Endometrium (tissue), 2 donors: Measurements from ENCODE around the gene OR9A2.
A peak's percentile ranks its signal among the peaks of the same experiment; 100 is the strongest.
"Not testable (repeated sequence)": the region's sequence is repeated elsewhere in the genome, so short reads cannot be mapped to it uniquely, and the experiment has no call there.

Source experiments
- FAIRE-seq: peaks from 2 replicates; lab custom pipeline; 2012; peaks lifted over from hg19 to GRCh38; lab: Jason Lieb, UNC
- donor health status: control.
- donor health status: control.

OR9A2 gene

GRCh38 chr7:143016996-143017395 lies 9.9 kb downstream of the OR9A2 start:
- no peak for FAIRE-seq

DNA sequence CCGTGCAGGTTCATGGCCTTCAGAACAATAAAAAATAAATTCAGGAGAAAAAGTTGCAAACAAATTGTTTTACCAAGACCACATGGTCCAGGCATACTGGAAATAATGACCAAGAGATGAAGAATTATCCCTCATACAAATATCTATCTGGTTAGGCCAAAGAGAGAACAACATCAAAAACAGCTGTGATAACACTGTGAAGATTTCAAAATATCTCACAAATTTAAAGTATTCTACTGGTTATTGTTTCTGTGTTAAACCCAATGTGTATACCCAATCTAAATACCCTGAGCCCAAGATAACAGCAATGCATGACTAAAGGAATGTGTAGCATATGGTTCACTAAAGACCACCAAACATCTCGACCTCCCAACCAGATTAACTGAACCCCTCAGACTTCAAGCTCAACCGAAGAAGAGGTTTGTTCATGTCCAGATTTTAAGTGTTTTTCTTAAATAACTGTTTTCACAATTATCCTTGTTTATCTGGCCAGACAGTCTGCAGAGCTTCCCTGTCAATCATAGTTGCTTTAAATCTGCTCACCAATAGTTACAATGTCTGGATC lies 10.9 kb downstream of the OR9A2 start:
- FAIRE-seq, result no peak

DNA sequence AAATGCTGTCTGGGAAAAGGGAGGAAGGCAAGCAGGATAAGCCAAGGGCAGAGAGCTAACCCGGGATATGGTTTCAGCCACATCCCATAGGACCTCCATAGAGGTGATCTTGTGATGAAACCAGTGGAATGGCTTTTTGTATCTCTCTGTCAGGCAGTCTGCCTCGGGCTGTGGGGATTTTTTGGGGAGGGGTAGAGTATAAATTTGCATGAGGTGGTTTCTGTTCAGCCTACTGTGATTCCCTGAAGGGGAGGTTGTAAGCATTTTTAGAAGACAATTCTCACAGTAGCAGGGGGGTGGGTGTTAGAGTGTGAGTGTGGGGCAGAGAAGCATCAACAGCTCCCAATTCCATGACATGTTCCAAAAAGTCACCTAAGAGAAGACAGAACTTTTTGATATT lies 11.8 kb downstream of the OR9A2 start:
- FAIRE-seq, result no peak

GRCh38 chr7:143013893-143014292 lies 13.0 kb downstream of the OR9A2 start:
- FAIRE-seq, result no peak

DNA sequence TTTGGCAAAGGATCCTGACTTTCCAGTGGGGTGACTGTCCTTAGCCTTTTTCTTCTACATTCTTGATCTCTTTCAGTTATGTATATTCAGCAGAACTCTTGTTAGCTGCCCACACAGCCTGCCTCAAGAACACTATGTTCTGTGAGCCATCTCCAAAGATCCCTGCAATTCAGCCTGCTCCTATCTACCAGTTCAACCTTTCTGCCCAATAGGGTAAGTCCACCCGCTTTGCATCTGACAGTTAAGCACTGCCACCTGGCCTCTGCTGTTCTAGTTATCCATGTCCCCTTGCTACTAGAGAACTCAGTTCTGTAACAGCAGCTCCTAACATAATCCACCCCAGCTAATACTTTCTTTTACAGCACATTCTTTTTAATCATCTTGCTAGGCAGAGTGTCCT lies 13.5 kb downstream of the OR9A2 start:
- FAIRE-seq, result no peak

- no peak for FAIRE-seq
These were observed 14.5 kb downstream of the OR9A2 start for GRCh38 chr7:143012409-143012808.

GRCh38 chr7:143012001-143012400 lies 14.9 kb downstream of the OR9A2 start:
- no peak for FAIRE-seq

GRCh38 chr7:143008007-143008901 lies 18.7 kb downstream of the OR9A2 start:
- peak; percentile 64 for FAIRE-seq

GRCh38 chr7:143005632-143006260 lies 21.2 kb downstream of the OR9A2 start:
- no peak for FAIRE-seq

DNA sequence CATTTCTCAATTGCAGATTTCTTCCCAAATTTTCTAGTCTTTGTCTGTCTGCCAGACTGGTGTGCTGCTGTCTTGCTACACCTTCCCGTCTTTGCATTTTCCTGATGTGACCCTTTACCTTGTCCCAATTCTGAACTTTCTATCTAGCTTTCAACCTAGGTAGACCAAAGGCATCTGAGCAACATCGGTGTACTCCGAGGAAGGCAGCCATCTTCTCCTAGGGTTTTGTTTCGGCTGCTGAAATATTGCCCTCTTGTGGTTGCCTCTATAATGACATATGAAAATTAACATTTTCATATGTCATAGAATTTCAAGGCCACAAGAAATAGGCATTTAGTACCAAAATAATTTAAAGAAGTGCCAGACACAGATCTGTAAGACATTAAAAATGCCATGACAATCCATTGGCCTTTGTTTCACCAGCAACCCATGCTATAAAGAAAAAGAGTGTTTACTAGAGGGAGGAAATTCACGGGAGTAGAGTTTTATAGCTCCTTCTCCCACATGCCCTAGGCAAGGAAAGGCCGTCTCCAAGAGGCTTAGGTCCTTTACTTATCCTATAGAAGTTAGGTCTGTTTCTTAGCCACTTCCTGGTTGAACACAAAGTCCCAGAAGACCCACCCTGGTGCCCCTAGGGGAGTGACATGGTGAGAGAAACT lies 23.4 kb downstream of the OR9A2 start:
- FAIRE-seq, result peak; percentile 59

DNA sequence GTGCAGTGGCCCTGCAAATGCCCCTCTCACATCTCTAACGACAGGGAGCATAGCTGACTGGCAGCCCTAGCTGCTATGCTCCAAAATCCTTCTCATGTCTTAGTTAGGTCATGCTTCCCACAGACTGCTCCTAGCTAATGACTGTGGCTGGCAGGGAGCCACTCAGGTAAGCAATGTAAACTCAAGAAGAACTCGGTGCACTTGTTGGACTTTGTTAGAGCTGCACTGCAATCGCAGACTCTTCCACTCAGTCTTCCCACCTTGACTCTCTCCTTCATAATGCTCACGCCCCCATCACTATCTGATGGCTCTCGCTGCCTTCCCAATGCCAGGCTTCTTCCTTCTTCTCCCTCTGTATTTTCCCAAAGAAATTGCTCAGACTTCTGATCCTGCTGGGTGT lies 24.0 kb downstream of the OR9A2 start:
- no peak for FAIRE-seq

GRCh38 chr7:143002106-143002505 lies 24.8 kb downstream of the OR9A2 start:
- FAIRE-seq, result no peak

DNA sequence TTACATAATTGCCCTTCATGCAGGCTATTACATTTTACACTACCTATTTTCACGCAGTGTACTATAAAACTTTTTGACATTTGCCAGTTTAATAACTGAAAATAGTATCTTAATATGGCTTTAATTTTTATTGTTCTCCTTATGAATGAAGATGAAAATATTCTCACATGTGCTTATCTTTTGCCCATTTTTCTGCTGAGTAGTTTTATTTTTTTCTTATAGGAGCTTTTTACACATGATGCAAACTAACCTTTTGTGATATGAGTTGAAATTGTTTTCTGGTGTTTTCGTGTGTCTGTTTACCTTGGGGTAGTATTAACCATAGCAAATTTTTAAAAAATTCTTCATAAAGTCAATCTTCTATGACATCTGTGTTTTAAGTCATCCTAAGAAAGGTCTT lies 26.3 kb downstream of the OR9A2 start:
- no peak for FAIRE-seq

GRCh38 chr7:142999793-143000192 lies 27.1 kb downstream of the OR9A2 start:
- no peak for FAIRE-seq

DNA sequence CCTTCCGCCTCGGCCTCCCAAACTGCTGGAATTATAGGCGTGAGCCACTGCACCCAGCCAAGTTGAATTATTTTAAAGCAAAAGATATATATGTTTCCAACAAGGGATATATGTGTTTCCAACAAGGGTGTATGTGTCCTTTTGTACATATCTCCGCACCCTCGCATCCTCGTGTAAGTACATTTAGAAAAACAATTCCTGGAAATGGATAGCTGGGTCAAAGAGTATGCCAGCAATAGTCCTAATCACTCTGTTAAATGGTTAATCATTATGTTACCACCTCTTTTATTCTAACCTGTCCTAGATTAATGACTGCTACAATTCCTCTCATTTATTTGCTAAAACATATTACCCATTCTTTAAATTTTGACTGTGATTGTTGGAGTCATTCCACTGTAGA lies 28.0 kb downstream of the OR9A2 start:
- no peak for FAIRE-seq

- no peak for FAIRE-seq
These were observed 29.4 kb downstream of the OR9A2 start for GRCh38 chr7:142997456-142997989.

GRCh38 chr7:142992427-142992826 lies 34.5 kb downstream of the OR9A2 start:
- FAIRE-seq, result no peak

GRCh38 chr7:142984297-142984696 lies 42.6 kb downstream of the OR9A2 start:
- no peak for FAIRE-seq

DNA sequence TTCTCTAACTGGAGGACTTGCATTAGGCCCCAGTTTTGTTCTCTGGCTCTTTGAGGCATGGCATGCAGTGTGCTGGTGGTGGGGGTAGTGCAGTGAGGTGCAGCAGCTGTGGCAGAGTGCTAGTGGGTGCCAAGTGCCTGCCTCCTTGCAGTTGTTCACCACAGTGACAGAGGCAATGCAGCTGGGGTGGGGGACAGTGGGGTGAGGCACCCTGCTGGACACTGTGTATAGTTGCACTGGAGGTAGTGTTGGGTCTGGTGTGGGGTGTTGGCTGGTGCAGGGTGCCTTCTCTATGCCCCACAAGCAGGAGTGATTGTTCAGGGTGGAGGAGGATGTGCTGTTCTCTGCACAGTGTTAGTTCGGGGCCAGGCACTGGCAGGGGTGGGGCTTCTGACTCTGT lies 43.1 kb downstream of the OR9A2 start:
- no peak for FAIRE-seq

GRCh38 chr7:142978402-142978801 lies 48.5 kb downstream of the OR9A2 start:
- FAIRE-seq, result not testable (repeated sequence)
